Kidney (tissue), 14 donors: ENCODE data around the gene HLA-A. TPM values are rescaled to one million over a fixed set of nuclear protein-coding genes. Genes with fewer than 3 reads are reported as not detected.
"Not testable (repeated sequence)": the region's sequence is repeated elsewhere in the genome, so short reads cannot be mapped to it uniquely, and the experiment has no call there.

Source experiments
- DNase-seq, 5 donors: peaks; one replicate each; pipeline ENCODE4 v3.0.0-alpha.2; 2013 to 2020
- FAIRE-seq: peaks from 2 replicates; lab custom pipeline; 2012; peaks lifted over from hg19 to GRCh38; lab: Jason Lieb, UNC
- H3K27ac ChIP-seq, 2 donors: one replicate each; pipeline ENCODE4 v1.7.0; 2013; ENCODE audit warnings: low read depth in 2 of 2, low read length in 2 of 2, inconsistent platforms in 1 of 2
- H3K27me3 ChIP-seq: one replicate; pipeline ENCODE4 v1.7.1; 2013; ENCODE audit warnings: low read length, inconsistent platforms; ENCODE audit not compliant: control insufficient read depth, insufficient read depth
- H3K36me3 ChIP-seq, 3 donors: one replicate each; pipeline versions ENCODE4 v1.7.0 to v1.7.1; 2013; ENCODE audit warnings: low read length in 3 of 3, control low read depth in 1 of 3, inconsistent platforms in 1 of 3; ENCODE audit not compliant: insufficient read depth in 3 of 3, control insufficient read depth in 2 of 3
- H3K4me1 ChIP-seq, 3 donors: one replicate each; pipeline versions ENCODE4 v1.7.0 to v1.7.1; 2013; ENCODE audit warnings: low read length in 3 of 3, inconsistent platforms in 1 of 3, low read depth in 1 of 3; ENCODE audit not compliant: control insufficient read depth in 2 of 3, insufficient read depth in 2 of 3
- H3K4me3 ChIP-seq, 3 donors: one replicate each; pipeline versions ENCODE4 v1.7.0 to v1.8.1; 2013; ENCODE audit warnings: low read length in 3 of 3, control low read depth in 1 of 3, inconsistent platforms in 1 of 3
- H3K9ac ChIP-seq, 3 donors: one replicate each; pipeline versions ENCODE4 v1.7.0 to v1.7.1; 2013; ENCODE audit warnings: low read length in 3 of 3, control low read depth in 1 of 3, inconsistent platforms in 1 of 3
- H3K9me3 ChIP-seq, 3 donors: one replicate each; pipeline versions ENCODE4 v1.7.0 to v1.7.1; 2013; ENCODE audit warnings: low read length in 3 of 3, control low read depth in 1 of 3, inconsistent platforms in 1 of 3; ENCODE audit not compliant: control insufficient read depth in 2 of 3, insufficient read depth in 1 of 3
- CTCF ChIP-seq: IDR thresholded peaks from 3 replicates; pipeline ENCODE4 v1.5.1; 2012; ENCODE audit warnings: mild to moderate bottlenecking, moderate library complexity, borderline replicate concordance; ENCODE audit not compliant: insufficient read depth; ENCODE audit errors: extremely low read depth
- intact Hi-C: fragments of 100-400 bp; cut with DNase I; formaldehyde crosslinking; loops from one replicate; pipeline ENCODE4 v1.11.1; 2022
- polyA plus RNA-seq: library from polyadenylated mRNA; stranded (reverse); fragments of 350-450 nt; fragmentation: Illumina TruSeq; extraction: RNeasy Lipid Tissue Mini Kit (QIAGEN cat#74804); gene quantifications from one replicate; pipeline ENCODE4 v1.2.3, GENCODE V29; 2014; ENCODE audit warnings: low read depth, low replicate concordance; ENCODE audit not compliant: insufficient read depth
- total RNA-seq: library from RNA; stranded (reverse); fragmentation: NEBNext Ultra II Directional; extraction: Animal tissue kit (Norgen Biotek cat#: 25700); gene quantifications from one replicate; pipeline ENCODE4 v1.2.1, GENCODE V29; 2021
- donor health status: control.
- donor health status: control.
- donor health status: control.
- donor health status: control.
- donor health status: control.
- donor health status: DM: yes; HTN: yes; CAD: no.
- donor health status: Normal renal cell carcinoma (clear cell type).

Gene HLA-A
- total and polyA plus RNA-seq, 2 donors from 2014 or later = 695 to 1,143 TPM

DNA sequence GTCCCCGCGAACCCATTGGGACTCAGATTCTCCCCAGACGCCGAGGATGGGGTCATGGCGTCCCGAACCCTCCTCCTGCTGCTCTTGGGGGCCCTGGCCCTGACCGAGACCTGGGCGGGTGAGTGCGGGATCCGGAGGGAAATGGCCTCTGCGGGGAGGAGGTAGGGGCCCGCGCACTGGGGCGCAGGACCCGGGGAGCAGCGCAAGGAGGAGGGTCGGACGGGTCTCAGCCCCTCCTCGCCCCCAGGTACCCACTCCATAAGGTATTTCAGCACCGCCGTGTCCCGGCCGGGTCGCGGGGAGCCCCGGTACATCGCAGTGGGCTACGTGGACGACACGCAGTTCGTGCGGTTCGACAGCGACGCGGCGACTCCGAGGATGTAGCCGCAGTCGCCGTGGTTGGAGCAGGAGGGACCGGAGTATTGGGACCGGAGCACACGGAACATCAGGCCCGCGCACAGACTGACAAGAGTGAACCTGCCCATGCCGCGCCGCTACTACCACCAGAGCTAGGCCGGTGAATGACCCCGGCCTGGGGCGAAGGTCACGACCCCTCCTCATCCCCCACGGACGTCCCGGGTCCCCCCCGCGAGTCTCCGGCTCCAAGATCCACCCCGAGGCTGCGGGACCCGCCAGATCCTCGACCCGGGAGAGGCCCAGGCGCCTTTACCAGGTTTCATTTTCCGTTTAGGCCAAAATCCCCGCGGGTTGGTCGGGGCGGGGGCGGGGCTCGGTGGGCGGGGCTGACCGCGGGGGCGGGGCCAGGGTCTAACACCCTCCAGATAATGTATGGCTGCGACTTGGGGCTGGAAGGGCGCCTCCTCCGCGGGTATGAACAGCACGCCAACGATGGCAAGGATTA is 15.7 kb upstream of the HLA-A start:
- intact Hi-C loops = no loop called here
- no peaks in the 10 kb centered on the region for H3K36me3 ChIP-seq

GRCh38 chr6:29927275-29927569 is 15.1 kb upstream of the HLA-A start:
- DNase-seq = no peak
- TF ChIP-seq CTCF = no peak
- peak overlapping the region in 1 of 3 donors; percentile 87 for H3K9ac ChIP-seq
- no peaks in the 10 kb centered on the region for H3K9me3 ChIP-seq
- no peak for FAIRE-seq
- H3K36me3 ChIP-seq = no peaks in the 10 kb centered on the region
- H3K27me3 ChIP-seq = no peaks in the 10 kb centered on the region
- peak overlapping the region; percentile 33 to 69 (median 49) for H3K4me3 ChIP-seq
- no peak overlapping the region for H3K27ac ChIP-seq
- intact Hi-C loops = no loop called here
- H3K4me1 ChIP-seq = peaks cover 0 to 8% (median 4%) of the 10 kb centered on the region in 3 donors

More for the DNA sequence above, 15.7 kb upstream of the HLA-A start:
- Histone ChIP-seq H3K9ac (peak overlapping the region; percentile 20 to 87 (median 27)), H3K27me3 (no peaks in the 10 kb centered on the region), H3K4me3 (peak overlapping the region; percentile 40 to 69 (median 69)), H3K27ac (peak overlapping the region; percentile 95 to 97), H3K4me1 (peaks cover 0 to 8% (median 4%) of the 10 kb centered on the region in 3 donors), H3K9me3 (no peaks in the 10 kb centered on the region)
- DNase-seq = peak; percentile 63 to 94 (median 85)
- no peak for TF ChIP-seq CTCF
- no peak for FAIRE-seq

- H3K9me3 ChIP-seq = no peaks in the 10 kb centered on the region
- peak overlapping the region in 1 of 3 donors; percentile 87 for H3K9ac ChIP-seq
- H3K4me1 ChIP-seq = peaks cover 0 to 8% (median 4%) of the 10 kb centered on the region in 3 donors
- no peaks in the 10 kb centered on the region for H3K27me3 ChIP-seq
- H3K36me3 ChIP-seq = no peaks in the 10 kb centered on the region
- intact Hi-C loops = no loop called here
- H3K4me3 ChIP-seq = peak overlapping the region in 1 of 3 donors; percentile 69
- H3K27ac ChIP-seq = no peak overlapping the region
- FAIRE-seq (no peak), DNase-seq (no peak)
- no peak for TF ChIP-seq CTCF
Measured at GRCh38 chr6:29927841-29928388, 14.4 kb upstream of the HLA-A start.

GRCh38 chr6:29930047-29930446 is 12.3 kb upstream of the HLA-A start:
- H3K4me1 ChIP-seq, DNase-seq, H3K36me3 ChIP-seq, H3K27ac ChIP-seq, FAIRE-seq, H3K9me3 ChIP-seq, intact Hi-C loops, H3K27me3 ChIP-seq, H3K9ac ChIP-seq, H3K4me3 ChIP-seq: not testable (repeated sequence)
